HS-27A (cell line): Measurements from ENCODE around the gene HCLS1.
"Not testable (repeated sequence)": the region's sequence is repeated elsewhere in the genome, so short reads cannot be mapped to it uniquely, and the experiment has no call there.

Experiments
- DNase-seq: peaks from one replicate; pipeline ENCODE4 v3.0.0-alpha.2; 2012; ENCODE audit warnings: low read depth, missing footprints

Gene HCLS1

DNA sequence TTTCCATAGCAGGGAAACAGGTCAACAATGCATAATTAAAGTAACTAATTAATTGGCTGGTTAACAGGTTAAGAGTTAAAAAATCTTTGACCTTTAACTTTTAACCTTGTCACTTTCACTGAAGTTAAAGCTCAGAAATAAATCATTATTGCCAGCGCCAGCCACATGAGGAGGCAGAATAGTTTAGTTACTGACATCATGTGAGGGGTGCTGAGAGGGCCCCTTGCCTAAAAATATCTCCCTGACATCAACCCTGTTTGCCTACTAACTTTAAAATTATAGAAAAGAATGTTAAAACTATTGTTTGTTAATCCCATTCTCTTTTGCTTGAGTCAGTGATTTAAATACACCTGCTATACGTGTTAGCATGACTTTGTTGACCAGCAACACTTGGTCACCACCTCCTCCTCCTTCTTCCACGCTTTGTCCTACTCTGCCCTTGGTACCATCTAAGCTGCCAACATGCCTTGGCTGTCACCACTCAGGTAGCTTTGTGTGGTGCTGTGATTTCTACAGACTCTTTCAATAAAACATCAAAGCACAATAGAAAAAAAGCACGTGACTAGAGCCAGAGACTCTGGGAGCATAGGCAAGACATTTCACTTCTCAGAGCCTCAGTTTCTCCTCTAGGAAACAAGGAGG is 64.8 kb downstream of the HCLS1 start:
- DNase-seq: no peak

DNA sequence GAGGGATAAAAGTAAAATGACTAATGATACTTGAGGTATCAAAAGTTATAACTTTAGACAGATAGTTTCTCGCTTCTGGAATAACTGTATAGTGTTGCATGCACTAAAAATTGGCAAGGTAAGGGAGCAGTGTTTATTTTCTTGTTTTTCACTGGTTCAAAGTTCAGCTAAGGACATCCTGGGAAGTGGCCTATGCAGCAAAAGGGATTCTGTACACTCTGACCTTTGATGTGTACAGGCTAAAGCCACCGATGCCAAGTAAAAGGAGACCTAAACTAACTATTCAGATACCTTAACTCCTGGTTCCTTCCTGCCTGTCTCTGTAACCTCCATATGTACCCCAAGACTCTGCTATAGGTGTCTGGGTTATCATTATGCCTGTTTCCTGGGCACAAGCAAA is 65.9 kb downstream of the HCLS1 start:
- DNase-seq: no peak

GRCh38 chr3:121593806-121594205 is 66.9 kb downstream of the HCLS1 start:
- not testable (repeated sequence) for DNase-seq

- DNase-seq: no peak
Measured at GRCh38 chr3:121592856-121593702, 67.6 kb downstream of the HCLS1 start, which contains the start of gene FBXO40. TSS of gene FBXO40 (plus strand) at chr3:121593379. CDS start at chr3:121620576, 27,197 bp downstream.

GRCh38 chr3:121584418-121584817 is 76.3 kb downstream of the HCLS1 start:
- DNase-seq: no peak

DNA sequence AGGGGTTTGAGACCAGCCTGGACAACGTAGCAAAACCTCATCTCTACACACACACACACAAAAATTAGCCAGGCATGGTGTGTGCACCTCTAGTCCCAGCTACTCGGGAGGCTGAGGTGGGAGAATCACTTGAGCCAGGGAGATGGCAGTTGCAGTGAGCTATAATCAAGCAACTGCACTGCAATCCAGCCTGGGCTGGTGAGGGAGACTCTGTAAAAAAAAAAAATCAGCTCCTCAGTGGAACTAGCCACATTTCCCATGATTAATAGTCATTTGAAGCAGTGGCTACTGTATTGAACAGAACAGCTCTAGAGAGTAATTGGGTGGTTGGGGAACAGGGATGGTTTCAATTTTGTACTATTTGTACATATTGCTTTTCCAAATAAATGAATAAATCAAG is 79.0 kb downstream of the HCLS1 start:
- DNase-seq: no peak
